ENCODE measurements around the gene TRIM34.
"Not testable (repeated sequence)": the region's sequence is repeated elsewhere in the genome, so short reads cannot be mapped to it uniquely, and the experiment has no call there.

Gene TRIM34, protein sequence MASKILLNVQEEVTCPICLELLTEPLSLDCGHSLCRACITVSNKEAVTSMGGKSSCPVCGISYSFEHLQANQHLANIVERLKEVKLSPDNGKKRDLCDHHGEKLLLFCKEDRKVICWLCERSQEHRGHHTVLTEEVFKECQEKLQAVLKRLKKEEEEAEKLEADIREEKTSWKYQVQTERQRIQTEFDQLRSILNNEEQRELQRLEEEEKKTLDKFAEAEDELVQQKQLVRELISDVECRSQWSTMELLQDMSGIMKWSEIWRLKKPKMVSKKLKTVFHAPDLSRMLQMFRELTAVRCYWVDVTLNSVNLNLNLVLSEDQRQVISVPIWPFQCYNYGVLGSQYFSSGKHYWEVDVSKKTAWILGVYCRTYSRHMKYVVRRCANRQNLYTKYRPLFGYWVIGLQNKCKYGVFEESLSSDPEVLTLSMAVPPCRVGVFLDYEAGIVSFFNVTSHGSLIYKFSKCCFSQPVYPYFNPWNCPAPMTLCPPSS

DNA sequence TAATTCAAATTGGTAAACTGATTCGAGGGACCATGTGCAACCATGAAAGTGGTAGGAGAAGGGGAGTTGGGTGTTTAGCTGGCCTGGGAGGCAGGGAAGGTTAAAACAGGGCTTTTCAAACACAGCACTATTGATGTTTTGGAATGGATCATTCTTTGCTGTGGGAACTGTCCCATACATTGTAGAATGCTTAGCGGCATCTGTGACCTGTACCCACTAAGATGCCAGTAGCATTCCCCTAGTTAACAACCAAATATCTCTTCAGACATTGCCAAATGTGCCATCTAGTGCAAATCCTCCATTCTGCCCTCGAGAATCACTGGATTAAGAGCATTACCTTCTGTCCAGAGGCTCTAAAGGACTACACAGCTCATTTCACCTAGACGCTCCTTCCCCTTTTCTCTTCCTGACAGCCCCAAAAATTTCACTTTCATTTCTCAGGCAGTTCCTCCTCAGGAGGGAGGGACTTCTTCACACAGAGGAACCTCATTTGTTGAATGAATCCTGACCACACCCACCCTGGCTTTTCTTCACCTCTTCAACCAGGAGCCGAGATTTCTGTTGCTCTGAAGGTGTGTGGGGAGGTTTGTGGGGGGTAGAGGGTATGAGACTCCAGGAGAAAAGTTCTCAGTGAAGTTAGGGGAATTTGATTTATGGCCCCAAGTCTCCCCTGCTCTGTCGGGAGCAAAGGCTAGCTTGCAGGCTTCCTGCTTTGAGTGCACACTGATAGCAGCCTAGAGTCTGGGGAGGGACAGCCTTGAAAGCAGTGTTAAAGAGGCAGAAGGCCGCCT lies at the start of gene TRIM34:
Gene TRIM34 (plus strand): TSS at position 513 of the 791 bp plus-strand sequence. CDS start 7,331 bp downstream, outside the sequence.
- no peaks in the 10 kb centered on the region for H3K27me3 ChIP-seq (ENCODE audit: insufficient read depth, low read length)
- H3K27ac ChIP-seq (ENCODE audit: low read length): no peak within 1 kb of the TSS
- peak within 1 kb of the TSS; percentile 26; the same call in 1 of the 2 replicates for H3K9ac ChIP-seq (ENCODE audit: low read depth, low read length)
- H3K4me3 ChIP-seq (ENCODE audit: low read length): peak within 1 kb of the TSS; percentile 51; the same call in 1 of the 2 replicates
- peaks cover 14% of the 10 kb centered on the region for H3K4me1 ChIP-seq (ENCODE audit: insufficient read depth, low read length)
- no peaks in the 10 kb centered on the region for H3K9me3 ChIP-seq (ENCODE audit: insufficient read depth, low read depth, low read length)
- H3K36me3 ChIP-seq (ENCODE audit: insufficient read depth, low read depth, low read length): no peaks in the 10 kb centered on the region

DNA sequence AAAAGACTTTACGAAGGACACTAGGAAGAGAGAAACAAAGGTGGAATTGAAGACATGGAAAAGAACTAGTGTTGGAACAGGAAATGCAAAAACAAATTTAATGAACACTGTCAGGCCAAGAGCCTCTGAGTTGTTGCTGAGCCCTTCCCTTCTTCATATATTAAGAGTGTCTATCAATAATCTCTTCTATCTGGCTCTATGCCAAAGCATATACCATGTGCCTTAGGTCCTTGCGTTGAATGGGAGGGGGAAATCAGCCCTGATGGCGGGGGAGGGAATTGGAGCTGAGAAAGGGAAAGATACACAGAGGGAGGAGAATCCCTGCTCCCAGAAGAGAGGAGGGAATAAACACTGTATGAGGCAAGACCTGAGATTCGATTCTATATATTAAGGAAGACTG lies 49.6 kb upstream of the TRIM34 start:
- no peaks in the 10 kb centered on the region for H3K27me3 ChIP-seq (ENCODE audit: insufficient read depth, low read length)
- H3K9me3 ChIP-seq (ENCODE audit: insufficient read depth, low read depth, low read length): no peaks in the 10 kb centered on the region
- H3K36me3 ChIP-seq (ENCODE audit: insufficient read depth, low read depth, low read length): no peaks in the 10 kb centered on the region
- H3K27ac ChIP-seq (ENCODE audit: low read length): no peak overlapping the region
- H3K4me3 ChIP-seq (ENCODE audit: low read length): no peak overlapping the region
- no peak overlapping the region for H3K9ac ChIP-seq (ENCODE audit: low read depth, low read length)
- no peaks in the 10 kb centered on the region for H3K4me1 ChIP-seq (ENCODE audit: insufficient read depth, low read length)

DNA sequence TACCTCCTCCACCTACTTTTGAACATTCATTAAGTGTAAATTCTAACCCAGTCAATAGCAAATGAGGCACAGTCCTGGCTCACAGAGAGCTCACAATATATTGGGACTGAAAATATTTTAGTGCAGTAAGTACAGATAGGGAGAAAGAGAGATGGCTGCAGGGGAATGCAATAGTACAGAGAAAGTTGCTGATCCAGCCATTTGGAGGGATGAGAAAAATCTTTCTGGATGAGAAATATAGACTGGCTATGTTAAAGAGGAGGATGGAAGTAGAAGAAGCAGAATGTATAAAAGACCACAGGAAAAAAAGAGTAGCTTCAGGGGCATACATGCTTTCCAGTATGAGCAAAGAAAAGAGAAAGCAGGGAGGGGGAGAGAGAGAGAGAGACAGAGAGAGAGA lies 47.7 kb upstream of the TRIM34 start:
- Histone ChIP-seq H3K27ac (ENCODE audit: low read length) (no peak overlapping the region), H3K27me3 (ENCODE audit: insufficient read depth, low read length) (no peaks in the 10 kb centered on the region), H3K36me3 (ENCODE audit: insufficient read depth, low read depth, low read length) (no peaks in the 10 kb centered on the region), H3K4me1 (ENCODE audit: insufficient read depth, low read length) (no peaks in the 10 kb centered on the region), H3K9ac (ENCODE audit: low read depth, low read length) (no peak overlapping the region), H3K9me3 (ENCODE audit: insufficient read depth, low read depth, low read length) (no peaks in the 10 kb centered on the region), H3K4me3 (ENCODE audit: low read length) (no peak overlapping the region)

DNA sequence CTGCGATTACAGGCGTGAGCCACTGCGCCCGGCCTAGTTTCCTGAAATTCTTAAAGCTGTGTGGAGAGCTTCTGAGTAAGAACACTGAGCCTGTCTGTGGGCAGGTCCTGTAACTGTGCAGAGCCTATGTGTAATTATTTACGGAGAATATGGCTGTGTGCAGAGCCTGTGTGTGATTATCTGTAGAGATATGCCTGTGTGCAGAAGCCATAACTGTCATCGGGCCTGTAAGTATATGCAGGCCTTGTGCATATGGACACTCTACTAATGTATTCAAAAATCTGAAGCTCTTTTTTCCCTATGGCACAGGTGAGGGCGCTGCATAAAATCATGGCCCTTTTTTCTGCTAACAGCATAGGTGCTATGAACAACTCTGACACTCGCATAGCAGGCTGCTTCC lies 44.2 kb upstream of the TRIM34 start, which contains the start of gene OR52B6:
Gene OR52B6 (plus strand): TSS at position 301 of the 400 bp plus-strand sequence. CDS start 0 bp downstream, at position 301.
- Histone ChIP-seq H3K36me3 (ENCODE audit: insufficient read depth, low read depth, low read length) (no peaks in the 10 kb centered on the region), H3K9ac (ENCODE audit: low read depth, low read length) (no peak within 1 kb of the TSS), H3K4me1 (ENCODE audit: insufficient read depth, low read length) (no peaks in the 10 kb centered on the region), H3K27ac (ENCODE audit: low read length) (no peak within 1 kb of the TSS), H3K27me3 (ENCODE audit: insufficient read depth, low read length) (no peaks in the 10 kb centered on the region), H3K9me3 (ENCODE audit: insufficient read depth, low read depth, low read length) (no peaks in the 10 kb centered on the region), H3K4me3 (ENCODE audit: low read length) (no peak within 1 kb of the TSS)

DNA sequence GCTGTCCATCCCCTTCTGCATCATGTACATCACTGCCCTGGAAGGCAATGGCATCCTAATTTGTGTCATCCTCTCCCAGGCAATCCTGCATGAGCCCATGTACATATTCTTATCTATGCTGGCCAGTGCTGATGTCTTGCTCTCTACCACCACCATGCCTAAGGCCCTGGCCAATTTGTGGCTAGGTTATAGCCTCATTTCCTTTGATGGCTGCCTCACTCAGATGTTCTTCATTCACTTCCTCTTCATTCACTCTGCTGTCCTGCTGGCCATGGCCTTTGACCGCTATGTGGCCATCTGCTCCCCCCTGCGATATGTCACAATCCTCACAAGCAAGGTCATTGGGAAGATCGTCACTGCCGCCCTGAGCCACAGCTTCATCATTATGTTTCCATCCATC lies 43.8 kb upstream of the TRIM34 start:
- no peak overlapping the region for H3K4me3 ChIP-seq (ENCODE audit: low read length)
- no peak overlapping the region for H3K9ac ChIP-seq (ENCODE audit: low read depth, low read length)
- no peaks in the 10 kb centered on the region for H3K36me3 ChIP-seq (ENCODE audit: insufficient read depth, low read depth, low read length)
- H3K4me1 ChIP-seq (ENCODE audit: insufficient read depth, low read length): no peaks in the 10 kb centered on the region
- H3K27me3 ChIP-seq (ENCODE audit: insufficient read depth, low read length): no peaks in the 10 kb centered on the region
- no peak overlapping the region for H3K27ac ChIP-seq (ENCODE audit: low read length)
- H3K9me3 ChIP-seq (ENCODE audit: insufficient read depth, low read depth, low read length): no peaks in the 10 kb centered on the region

DNA sequence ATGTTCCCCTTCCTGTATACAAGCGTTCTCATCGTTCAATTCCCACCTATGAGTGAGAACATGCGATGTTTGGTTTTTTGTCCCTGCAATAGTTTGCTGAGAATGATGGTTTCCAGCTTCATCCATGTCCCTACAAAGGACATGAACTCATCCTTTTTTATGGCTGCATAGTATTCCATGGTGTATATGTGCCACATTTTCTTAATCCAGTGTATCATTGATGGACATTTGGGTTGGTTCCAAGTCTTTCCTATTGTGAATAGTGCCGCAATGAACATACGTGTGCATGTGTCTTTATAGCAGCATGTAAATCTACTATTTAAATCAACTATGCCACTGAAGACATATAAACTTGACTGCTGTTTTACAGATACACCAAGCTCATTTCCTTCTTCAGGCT lies 40.3 kb upstream of the TRIM34 start:
- H3K27me3 ChIP-seq (ENCODE audit: insufficient read depth, low read length); H3K9ac ChIP-seq (ENCODE audit: low read depth, low read length); H3K27ac ChIP-seq (ENCODE audit: low read length); H3K4me3 ChIP-seq (ENCODE audit: low read length); H3K36me3 ChIP-seq (ENCODE audit: insufficient read depth, low read depth, low read length); H3K4me1 ChIP-seq (ENCODE audit: insufficient read depth, low read length); H3K9me3 ChIP-seq (ENCODE audit: insufficient read depth, low read depth, low read length): not testable (repeated sequence)

DNA sequence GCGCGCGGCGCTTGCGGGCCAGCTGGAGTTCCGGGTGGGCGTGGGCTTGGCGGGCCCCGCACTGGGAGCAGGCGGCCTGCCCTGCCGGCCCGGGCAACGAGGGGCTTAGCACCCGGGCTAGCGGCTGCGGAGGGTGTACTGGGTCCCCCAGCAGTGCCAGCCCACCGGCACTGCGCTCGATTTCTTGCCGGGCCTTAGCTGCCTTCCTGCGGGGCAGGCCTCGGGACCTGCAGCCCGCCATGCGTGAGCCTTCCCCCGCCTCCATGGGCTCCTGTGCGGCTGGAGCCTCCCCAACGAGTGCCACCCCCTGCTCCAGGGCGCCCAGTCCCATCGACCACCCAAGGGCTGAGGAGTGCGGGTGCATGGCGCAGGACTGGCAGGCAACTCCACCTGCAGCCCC lies 34.9 kb upstream of the TRIM34 start:
- not testable (repeated sequence) for H3K9me3 ChIP-seq (ENCODE audit: insufficient read depth, low read depth, low read length); H3K4me1 ChIP-seq (ENCODE audit: insufficient read depth, low read length)

DNA sequence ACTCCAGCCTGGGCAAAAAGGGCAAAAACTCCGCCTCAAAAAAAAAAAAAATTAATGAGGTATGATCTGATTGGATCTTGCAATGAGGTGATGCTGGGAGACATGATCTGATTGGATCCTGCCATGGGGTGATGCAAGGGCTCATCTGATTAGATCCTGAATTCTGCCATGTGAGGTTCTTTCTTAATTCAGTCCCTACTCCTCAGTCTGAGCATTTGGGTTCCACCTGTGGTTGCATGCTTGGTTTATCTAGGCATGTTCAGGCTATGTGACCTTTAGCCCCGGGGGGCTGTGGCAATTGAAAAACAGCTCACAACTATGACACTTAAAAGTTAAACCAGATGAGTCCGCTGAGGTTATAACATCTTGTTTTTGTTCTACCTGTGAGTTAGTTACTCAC lies 33.2 kb upstream of the TRIM34 start:
- Histone ChIP-seq H3K27ac (ENCODE audit: low read length) (no peak overlapping the region), H3K36me3 (ENCODE audit: insufficient read depth, low read depth, low read length) (no peaks in the 10 kb centered on the region), H3K4me3 (ENCODE audit: low read length) (no peak overlapping the region), H3K9me3 (ENCODE audit: insufficient read depth, low read depth, low read length) (no peaks in the 10 kb centered on the region), H3K27me3 (ENCODE audit: insufficient read depth, low read length) (no peaks in the 10 kb centered on the region), H3K9ac (ENCODE audit: low read depth, low read length) (no peak overlapping the region), H3K4me1 (ENCODE audit: insufficient read depth, low read length) (no peaks in the 10 kb centered on the region)

More for the DNA sequence above, 34.9 kb upstream of the TRIM34 start:
- H3K4me3 ChIP-seq (ENCODE audit: low read length); H3K9ac ChIP-seq (ENCODE audit: low read depth, low read length); H3K36me3 ChIP-seq (ENCODE audit: insufficient read depth, low read depth, low read length); H3K27me3 ChIP-seq (ENCODE audit: insufficient read depth, low read length); H3K27ac ChIP-seq (ENCODE audit: low read length): not testable (repeated sequence)

DNA sequence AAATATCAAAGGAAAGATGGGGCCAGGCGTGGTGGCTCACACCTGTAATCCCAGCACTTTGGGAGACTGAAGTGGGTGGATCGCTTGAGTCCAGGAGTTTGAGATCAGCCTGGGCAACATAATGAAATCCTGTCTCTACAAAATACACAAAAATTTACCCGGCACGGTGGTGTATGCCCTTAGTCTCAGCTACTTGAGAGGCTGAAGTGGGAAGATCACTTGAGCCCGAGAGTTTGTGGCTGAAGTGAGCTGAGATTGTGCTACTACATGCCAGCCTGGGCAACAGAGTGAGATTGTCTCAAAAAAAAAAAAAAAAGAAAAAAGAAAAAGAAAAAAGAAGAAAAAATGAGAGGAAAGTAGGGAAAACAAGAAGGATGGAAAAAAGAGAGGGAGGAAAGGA lies 32.2 kb upstream of the TRIM34 start:
- Histone ChIP-seq H3K9me3 (ENCODE audit: insufficient read depth, low read depth, low read length) (no peaks in the 10 kb centered on the region), H3K27me3 (ENCODE audit: insufficient read depth, low read length) (no peaks in the 10 kb centered on the region), H3K4me3 (ENCODE audit: low read length) (no peak overlapping the region), H3K9ac (ENCODE audit: low read depth, low read length) (no peak overlapping the region), H3K36me3 (ENCODE audit: insufficient read depth, low read depth, low read length) (no peaks in the 10 kb centered on the region), H3K4me1 (ENCODE audit: insufficient read depth, low read length) (peaks cover 8% of the 10 kb centered on the region; the same call in 1 of the 2 replicates), H3K27ac (ENCODE audit: low read length) (no peak overlapping the region)

DNA sequence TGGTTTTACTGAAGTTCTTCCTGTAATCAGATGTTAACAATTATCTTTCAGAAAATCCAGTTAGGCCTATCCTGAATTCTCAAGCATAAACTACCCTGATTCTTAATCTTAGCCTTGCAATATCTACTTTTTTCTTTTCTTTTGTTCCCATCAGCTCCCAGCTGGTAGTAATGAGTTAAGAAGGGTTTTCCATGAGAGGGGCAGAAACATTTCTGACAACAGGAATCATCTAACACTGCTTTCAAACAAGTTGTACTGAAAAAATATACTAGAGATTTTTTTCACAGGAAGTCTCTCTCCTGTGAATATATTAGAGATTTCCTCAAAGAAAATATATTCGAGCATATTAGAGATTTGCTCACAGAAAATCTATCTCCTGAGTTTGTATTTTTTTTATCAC lies 31.7 kb upstream of the TRIM34 start:
- H3K9me3 ChIP-seq (ENCODE audit: insufficient read depth, low read depth, low read length): no peaks in the 10 kb centered on the region

DNA sequence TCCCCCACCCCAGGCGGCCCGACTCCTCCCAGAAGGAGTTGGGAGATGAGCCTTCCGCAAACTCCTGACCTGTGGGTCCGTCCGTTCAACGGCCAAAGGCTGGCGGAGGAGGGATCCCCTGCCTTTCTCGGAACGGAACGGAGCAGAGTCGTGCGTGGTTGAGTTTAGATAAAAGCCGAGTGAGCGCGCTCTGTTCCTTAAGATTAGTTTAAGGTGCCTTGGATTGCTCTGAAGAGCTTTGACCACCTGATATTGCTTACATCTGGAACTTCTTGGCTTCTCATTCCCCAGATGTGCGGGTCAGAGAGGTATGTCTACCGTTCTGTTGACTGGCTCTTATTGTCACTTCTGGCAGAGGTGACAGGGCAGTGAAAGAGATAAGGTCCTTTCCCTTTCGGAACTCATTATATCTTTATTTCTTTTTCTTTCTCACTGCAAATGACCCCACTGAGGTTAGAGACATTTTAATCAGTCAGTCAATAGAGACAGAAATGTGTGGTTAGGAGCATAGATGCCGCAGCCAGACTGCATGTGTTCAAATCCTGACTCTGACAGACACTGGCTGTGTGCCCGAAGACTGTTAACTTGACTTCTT lies 28.1 kb upstream of the TRIM34 start, which contains the start of gene TRIM6:
Gene TRIM6 (plus strand): TSS at position 31 of the 595 bp plus-strand sequence. CDS start 261 bp downstream, at position 292.
- Histone ChIP-seq H3K27me3 (ENCODE audit: insufficient read depth, low read length) (no peaks in the 10 kb centered on the region), H3K4me1 (ENCODE audit: insufficient read depth, low read length) (peaks cover 21% of the 10 kb centered on the region; the same call in 1 of the 2 replicates), H3K27ac (ENCODE audit: low read length) (no peak within 1 kb of the TSS), H3K4me3 (ENCODE audit: low read length) (peak within 1 kb of the TSS; percentile 75), H3K36me3 (ENCODE audit: insufficient read depth, low read depth, low read length) (no peaks in the 10 kb centered on the region), H3K9ac (ENCODE audit: low read depth, low read length) (peak within 1 kb of the TSS; percentile 63; the same call in 1 of the 2 replicates), H3K9me3 (ENCODE audit: insufficient read depth, low read depth, low read length) (no peaks in the 10 kb centered on the region)

More for the DNA sequence above, 31.7 kb upstream of the TRIM34 start:
- Histone ChIP-seq H3K36me3 (ENCODE audit: insufficient read depth, low read depth, low read length) (no peaks in the 10 kb centered on the region), H3K4me3 (ENCODE audit: low read length) (no peak overlapping the region), H3K27ac (ENCODE audit: low read length) (no peak overlapping the region), H3K4me1 (ENCODE audit: insufficient read depth, low read length) (peaks cover 13% of the 10 kb centered on the region; the same call in 1 of the 2 replicates), H3K27me3 (ENCODE audit: insufficient read depth, low read length) (no peaks in the 10 kb centered on the region), H3K9ac (ENCODE audit: low read depth, low read length) (no peak overlapping the region)

Data from iPS-20b (cell line).